ENCODE results near the gene MDFIC2.

Gene MDFIC2

DNA sequence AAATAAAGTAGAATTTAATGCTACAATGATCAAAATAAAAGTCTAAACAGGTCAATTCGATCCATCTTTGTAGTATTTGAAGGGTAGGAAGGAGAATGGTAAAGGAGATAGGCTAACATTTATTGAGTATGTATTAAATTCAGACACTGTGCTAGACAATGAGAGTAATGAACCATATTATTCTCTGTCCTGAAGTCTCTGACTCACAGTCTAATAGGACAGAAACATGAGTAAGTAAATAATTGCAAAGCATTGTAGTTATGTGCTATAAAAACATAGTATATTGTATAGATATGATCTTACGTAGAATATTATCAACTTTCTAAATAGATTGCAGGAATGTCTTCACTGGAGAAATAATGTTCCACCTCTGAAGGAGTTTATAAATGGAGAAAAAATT, 64.5 kb downstream of the MDFIC2 start:
- in situ Hi-C loops (cut with MboI; ENCODE audit: low sequenced_read_pairs, unreplicated experiment) = no loop called here
- TF ChIP-seq CTCF (IDR thresholded peaks at IDR 0.05; ENCODE audit: borderline replicate concordance, control extremely low read depth, extremely low read depth, insufficient read depth, missing control alignments) = no peak
- no peak for DNase-seq (ENCODE audit: low spot score)

GRCh38 chr3:70245746-70246525, 66.5 kb downstream of the MDFIC2 start:
- no peak for TF ChIP-seq CTCF (IDR thresholded peaks at IDR 0.05; ENCODE audit: borderline replicate concordance, control extremely low read depth, extremely low read depth, insufficient read depth, missing control alignments)
- in situ Hi-C loops (cut with MboI; ENCODE audit: low sequenced_read_pairs, unreplicated experiment) = no loop called here
- no peak for DNase-seq (ENCODE audit: low spot score)

- DNase-seq (ENCODE audit: low spot score) = no peak
These were observed 68.0 kb downstream of the MDFIC2 start for GRCh38 chr3:70244422-70244821.

DNA sequence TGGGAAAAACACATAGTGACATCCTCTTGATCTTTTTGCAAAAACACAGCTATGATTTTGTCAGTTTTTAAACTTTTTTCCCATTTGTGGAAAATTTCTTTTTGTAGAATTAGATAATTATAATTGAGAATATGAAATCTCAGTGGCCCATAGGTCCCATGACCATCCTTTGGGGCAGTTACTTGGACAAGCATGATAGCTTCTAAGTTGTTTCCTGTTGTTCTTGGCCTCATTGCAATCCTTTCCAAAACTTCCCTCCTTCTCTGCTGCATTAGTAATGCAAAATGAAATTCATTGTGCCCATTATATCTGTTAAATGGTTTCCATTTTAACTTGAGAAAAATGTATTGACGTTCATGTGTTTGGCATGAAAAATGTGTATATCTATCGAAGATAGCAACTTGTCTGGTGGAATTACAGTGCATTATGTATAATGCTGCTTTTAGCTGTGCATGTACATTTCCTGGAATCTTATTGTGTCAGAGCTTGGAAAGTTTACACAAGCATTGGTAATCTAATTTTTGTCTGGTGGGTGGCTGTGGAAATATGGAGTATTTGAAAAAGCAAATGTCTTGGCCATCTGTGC, 70.0 kb downstream of the MDFIC2 start:
- in situ Hi-C loops (cut with MboI; ENCODE audit: low sequenced_read_pairs, unreplicated experiment) = no loop called here
- TF ChIP-seq CTCF (IDR thresholded peaks at IDR 0.05; ENCODE audit: borderline replicate concordance, control extremely low read depth, extremely low read depth, insufficient read depth, missing control alignments) = no peak
- no peak for DNase-seq (ENCODE audit: low spot score)

More at GRCh38 chr3:70244422-70244821, 68.0 kb downstream of the MDFIC2 start:
- in situ Hi-C loops (cut with MboI; ENCODE audit: low sequenced_read_pairs, unreplicated experiment) = no loop called here
- TF ChIP-seq CTCF (IDR thresholded peaks at IDR 0.05; ENCODE audit: borderline replicate concordance, control extremely low read depth, extremely low read depth, insufficient read depth, missing control alignments) = no peak

GRCh38 chr3:70233812-70234211, 78.6 kb downstream of the MDFIC2 start:
- in situ Hi-C loops (cut with MboI; ENCODE audit: low sequenced_read_pairs, unreplicated experiment) = no loop called here
- DNase-seq (ENCODE audit: low spot score) = no peak
- TF ChIP-seq CTCF (IDR thresholded peaks at IDR 0.05; ENCODE audit: borderline replicate concordance, control extremely low read depth, extremely low read depth, insufficient read depth, missing control alignments) = no peak

DNA sequence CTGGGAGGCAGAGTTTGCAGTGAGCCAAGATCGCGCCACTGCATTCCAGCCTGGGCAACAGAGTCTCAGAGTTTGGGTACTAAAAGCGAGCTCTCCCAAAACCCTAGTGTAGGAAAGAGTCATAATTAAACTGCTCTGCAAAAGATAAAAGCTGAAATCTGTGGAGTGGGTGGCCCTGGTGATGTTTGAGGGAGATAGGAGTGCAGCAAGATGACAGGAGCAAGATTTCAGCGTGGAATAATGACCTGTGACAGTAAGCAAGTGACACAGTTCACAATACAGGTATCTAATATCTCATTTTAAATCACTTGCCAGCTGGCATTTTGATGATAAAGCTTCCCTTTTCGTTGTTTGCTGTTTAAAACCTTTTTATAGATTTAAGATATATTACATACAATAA, 79.3 kb downstream of the MDFIC2 start:
- in situ Hi-C loops (cut with MboI; ENCODE audit: low sequenced_read_pairs, unreplicated experiment) = no loop called here
- no peak for DNase-seq (ENCODE audit: low spot score)
- TF ChIP-seq CTCF (IDR thresholded peaks at IDR 0.05; ENCODE audit: borderline replicate concordance, control extremely low read depth, extremely low read depth, insufficient read depth, missing control alignments) = no peak
